Astrocyte of the hippocampus (primary cell): ENCODE data around the gene GLI1.

Source experiments
- DNase-seq: peaks from one replicate; pipeline ENCODE4 v3.0.0; 2011; ENCODE audit warnings: low read depth, low spot score

GLI1 gene

DNA sequence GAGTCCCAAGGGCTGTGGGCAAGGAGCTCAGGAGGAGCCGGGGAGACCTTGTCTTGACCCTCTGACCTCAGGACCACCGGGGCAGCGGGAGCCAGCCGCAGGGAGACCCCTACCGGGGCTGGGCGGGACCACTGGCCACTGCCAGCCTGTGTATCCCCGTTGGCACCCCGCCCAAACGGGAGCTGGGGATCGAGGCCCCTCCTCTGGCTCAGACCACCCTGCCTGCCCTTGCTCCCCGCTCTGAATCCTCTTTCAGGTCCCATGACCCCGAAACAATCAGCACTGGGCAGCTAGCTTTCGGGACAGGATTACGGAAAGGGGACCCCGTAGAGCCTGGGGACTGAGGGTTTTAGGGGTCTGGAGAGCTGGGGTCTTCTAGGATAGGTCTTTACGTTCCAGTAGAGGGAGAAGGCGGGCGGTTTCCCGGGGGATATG lies 1.3 kb downstream of the GLI1 start:
- peak; percentile 11 for DNase-seq

GRCh38 chr12:57461276-57461916 lies 1.8 kb downstream of the GLI1 start:
- DNase-seq: peak; percentile 73

DNA sequence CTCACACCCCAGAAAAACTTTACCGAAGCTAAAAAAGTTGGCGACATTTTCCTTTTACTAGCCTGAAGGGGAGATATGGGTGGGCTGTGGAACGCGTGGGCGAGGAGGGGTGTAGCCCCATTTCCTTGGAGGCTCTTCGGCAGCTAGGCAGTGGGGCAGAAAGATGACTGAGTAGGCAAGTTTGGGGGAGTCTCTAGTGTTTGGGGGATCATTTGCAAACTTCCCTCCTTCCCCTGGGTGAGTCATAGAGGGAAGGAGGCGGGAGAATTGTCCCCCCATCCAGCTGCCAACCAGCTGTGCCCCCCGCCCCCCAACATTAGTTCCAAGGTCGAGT lies 2.3 kb downstream of the GLI1 start:
- no peak for DNase-seq

DNA sequence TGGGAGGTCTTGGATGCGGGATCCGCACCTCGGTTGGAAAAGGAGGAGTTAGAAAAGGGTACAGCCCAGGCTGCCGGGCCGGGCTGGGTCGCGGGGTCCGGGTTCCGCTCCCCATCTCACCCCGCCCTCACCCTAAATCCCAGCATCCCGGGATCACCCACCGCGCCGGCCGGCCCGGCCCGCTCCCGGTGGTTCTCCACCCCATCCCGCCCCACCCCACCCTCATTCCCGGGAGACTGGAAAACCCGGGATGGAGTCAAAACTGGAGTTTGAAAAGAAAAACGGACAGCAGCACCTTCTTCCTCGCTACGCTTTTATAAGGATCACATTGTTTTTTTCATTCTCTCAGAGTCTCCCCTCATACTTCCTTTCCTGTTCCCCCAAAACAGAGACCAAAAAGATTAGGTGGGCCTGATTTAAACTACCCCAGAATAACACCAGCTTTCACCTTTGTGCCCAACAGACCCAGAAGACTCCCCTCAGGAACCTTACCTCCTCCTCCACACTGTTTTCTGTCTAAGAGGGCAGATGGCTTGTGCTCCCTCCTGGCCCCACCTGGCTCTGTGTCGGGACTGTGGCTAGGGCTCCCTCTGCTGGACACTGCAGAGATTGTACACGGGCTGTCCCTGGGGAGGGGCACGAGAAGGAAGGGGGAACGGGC lies 2.8 kb downstream of the GLI1 start:
- DNase-seq: peak; percentile 95

DNA sequence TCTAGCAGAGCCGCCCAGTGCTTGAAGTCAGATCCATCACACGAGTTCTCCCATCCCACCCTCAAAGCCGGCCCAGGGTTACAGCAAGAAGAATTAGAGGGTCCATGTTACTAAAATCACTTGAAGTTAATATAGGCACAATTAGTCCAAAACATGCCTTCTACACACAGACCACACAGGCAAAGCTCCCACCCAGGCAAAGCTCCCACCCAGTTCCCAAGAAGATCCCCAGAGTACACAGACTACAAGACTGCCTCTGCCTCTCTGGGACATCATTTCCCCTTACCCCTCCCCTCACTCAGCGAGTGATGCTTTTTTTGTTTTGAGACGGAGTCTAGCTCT lies 3.3 kb downstream of the GLI1 start:
- DNase-seq: no peak

DNA sequence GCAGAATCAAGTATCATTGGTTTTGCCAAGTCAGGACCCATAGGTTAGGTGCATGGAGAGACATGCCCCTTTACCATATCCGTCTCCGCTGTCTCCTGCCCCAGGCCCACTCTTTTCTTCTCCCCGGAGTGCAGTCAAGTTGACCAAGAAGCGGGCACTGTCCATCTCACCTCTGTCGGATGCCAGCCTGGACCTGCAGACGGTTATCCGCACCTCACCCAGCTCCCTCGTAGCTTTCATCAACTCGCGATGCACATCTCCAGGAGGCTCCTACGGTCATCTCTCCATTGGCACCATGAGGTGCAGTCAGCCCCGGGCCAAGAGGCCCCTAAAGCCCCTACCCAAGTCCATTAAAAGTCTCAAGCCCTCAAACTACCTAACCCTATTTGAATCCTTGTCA lies 5.0 kb downstream of the GLI1 start:
- DNase-seq: no peak

GRCh38 chr12:57465030-57465746 lies 5.6 kb downstream of the GLI1 start:
- no peak for DNase-seq

GRCh38 chr12:57465747-57466505 lies 6.3 kb downstream of the GLI1 start:
- no peak for DNase-seq

DNA sequence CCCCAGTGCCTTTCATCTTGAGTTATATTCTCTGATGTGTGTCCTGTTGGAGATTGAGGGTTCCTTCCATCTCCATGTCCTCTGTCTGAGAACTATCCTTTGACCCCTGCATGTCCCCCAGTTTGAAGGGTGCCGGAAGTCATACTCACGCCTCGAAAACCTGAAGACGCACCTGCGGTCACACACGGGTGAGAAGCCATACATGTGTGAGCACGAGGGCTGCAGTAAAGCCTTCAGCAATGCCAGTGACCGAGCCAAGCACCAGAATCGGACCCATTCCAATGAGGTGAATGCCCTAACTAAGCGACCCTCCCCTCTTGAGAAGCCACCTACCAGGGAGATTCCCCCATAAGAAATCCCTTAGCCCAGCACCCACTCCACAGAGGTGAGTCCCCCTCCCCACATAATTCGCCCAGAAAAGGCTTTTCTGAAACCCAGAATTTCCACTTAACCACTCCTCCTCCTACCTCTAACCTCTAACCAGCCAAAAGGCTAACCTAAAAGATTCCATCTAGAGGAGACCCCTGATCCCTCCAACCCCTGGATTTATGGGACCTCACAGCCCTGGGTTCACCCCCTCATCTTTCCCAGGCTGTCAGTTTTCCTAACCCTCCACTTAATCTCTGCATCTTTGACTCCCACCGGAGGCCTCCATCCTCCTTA lies 7.8 kb downstream of the GLI1 start:
- DNase-seq: no peak

DNA sequence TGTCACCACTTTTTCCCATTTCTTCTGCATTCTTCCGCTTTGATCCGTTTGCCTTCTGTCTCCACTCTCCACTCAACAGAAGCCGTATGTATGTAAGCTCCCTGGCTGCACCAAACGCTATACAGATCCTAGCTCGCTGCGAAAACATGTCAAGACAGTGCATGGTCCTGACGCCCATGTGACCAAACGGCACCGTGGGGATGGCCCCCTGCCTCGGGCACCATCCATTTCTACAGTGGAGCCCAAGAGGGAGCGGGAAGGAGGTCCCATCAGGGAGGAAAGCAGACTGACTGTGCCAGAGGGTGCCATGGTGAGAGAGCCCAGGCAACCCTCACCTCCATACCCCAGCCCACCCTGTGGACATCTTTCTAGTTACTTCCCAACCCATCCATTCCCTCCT lies 8.3 kb downstream of the GLI1 start:
- DNase-seq: no peak

GRCh38 chr12:57469296-57470164 lies 9.9 kb downstream of the GLI1 start:
- DNase-seq: no peak

- DNase-seq: no peak
These were observed 10.8 kb downstream of the GLI1 start for GRCh38 chr12:57470286-57470969.

DNA sequence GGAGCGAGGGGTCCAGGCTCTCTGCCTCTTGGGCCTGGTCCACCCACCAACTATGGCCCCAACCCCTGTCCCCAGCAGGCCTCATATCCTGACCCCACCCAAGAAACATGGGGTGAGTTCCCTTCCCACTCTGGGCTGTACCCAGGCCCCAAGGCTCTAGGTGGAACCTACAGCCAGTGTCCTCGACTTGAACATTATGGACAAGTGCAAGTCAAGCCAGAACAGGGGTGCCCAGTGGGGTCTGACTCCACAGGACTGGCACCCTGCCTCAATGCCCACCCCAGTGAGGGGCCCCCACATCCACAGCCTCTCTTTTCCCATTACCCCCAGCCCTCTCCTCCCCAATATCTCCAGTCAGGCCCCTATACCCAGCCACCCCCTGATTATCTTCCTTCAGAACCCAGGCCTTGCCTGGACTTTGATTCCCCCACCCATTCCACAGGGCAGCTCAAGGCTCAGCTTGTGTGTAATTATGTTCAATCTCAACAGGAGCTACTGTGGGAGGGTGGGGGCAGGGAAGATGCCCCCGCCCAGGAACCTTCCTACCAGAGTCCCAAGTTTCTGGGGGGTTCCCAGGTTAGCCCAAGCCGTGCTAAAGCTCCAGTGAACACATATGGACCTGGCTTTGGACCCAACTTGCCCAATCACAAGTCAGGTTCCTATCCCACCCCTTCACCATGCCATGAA lies 11.5 kb downstream of the GLI1 start:
- DNase-seq: no peak

DNA sequence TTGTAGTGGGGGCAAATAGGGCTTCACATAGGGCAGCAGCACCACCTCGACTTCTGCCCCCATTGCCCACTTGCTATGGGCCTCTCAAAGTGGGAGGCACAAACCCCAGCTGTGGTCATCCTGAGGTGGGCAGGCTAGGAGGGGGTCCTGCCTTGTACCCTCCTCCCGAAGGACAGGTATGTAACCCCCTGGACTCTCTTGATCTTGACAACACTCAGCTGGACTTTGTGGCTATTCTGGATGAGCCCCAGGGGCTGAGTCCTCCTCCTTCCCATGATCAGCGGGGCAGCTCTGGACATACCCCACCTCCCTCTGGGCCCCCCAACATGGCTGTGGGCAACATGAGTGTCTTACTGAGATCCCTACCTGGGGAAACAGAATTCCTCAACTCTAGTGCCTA lies 12.1 kb downstream of the GLI1 start:
- DNase-seq: no peak

DNA sequence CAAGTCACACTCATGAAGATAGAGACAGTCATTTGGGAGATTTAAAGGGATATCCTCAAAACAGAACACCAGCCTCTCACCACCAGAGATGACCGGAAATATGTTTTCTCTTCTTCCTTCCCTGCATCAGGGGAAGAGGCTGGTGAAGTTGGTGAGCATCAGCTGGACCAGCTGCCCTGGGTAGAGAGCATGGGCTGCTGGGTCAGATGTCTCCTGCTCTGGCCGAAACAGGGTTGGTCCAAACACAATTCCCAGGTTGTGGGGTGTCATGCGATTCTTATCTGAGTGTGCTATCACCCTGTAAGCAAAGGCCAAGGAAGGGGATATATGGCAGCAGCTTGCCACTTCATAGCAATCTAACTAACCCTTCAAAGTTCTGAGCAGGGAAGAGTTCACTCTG lies 12.8 kb downstream of the GLI1 start:
- no peak for DNase-seq

GRCh38 chr12:57473392-57473791 lies 13.8 kb downstream of the GLI1 start:
- no peak for DNase-seq

- no peak for DNase-seq
These were observed 14.3 kb downstream of the GLI1 start for GRCh38 chr12:57473886-57474285.

GRCh38 chr12:57474430-57474829 lies 14.8 kb downstream of the GLI1 start:
- DNase-seq: no peak

GRCh38 chr12:57474862-57475261 lies 15.3 kb downstream of the GLI1 start:
- no peak for DNase-seq
